GM12878 (cell line): ENCODE data around the gene ABR. TPM values are rescaled to one million over a fixed set of nuclear protein-coding genes. Genes with fewer than 3 reads are reported as not detected.

Experiments
- BACH1 ChIP-seq: fragments of 450-650 bp; IDR thresholded peaks from 2 replicates; pipeline ENCODE4 v1.6.1; 2017; ENCODE audit warnings: mild to moderate bottlenecking, borderline replicate concordance
- CEBPB ChIP-seq, 2 experiments: fragments of 150-350 bp in 1 of 2; IDR thresholded peaks; 2 replicates each; pipeline ENCODE4 v1.6.1; 2012 to 2014; ENCODE audit warnings: low read depth in 2 of 2, low read length in 2 of 2, borderline replicate concordance in 1 of 2, inconsistent platforms in 1 of 2
- EGR1 ChIP-seq, 2 experiments: IDR thresholded peaks; 1 replicate in 1 of 2; 2 replicates in 1 of 2; pipeline ENCODE4 v1.6.1; 2011 to 2012; ENCODE audit warnings: low read depth in 2 of 2, low read length in 2 of 2, borderline replicate concordance in 1 of 2, mild to moderate bottlenecking in 1 of 2, moderate library complexity in 1 of 2
- GATAD2B ChIP-seq: fragments of 450-650 bp; conservative IDR thresholded peaks from 2 replicates; pipeline ENCODE4 v1.6.1; 2017; ENCODE audit warnings: low read depth, mild to moderate bottlenecking, moderate library complexity
- HDAC6 ChIP-seq: fragments of 200-600 bp; sonication (generic); IDR thresholded peaks from one replicate; pipeline ENCODE4 v1.8.0; 2017; ENCODE audit warnings: antibody characterized with exemption; ENCODE audit not compliant: unreplicated experiment
- KAT2A ChIP-seq: conservative IDR thresholded peaks from 2 replicates; pipeline ENCODE4 v1.6.1; 2011; ENCODE audit warnings: low read depth, low read length; ENCODE audit not compliant: control insufficient read depth
- POLR2AphosphoS2 ChIP-seq: IDR thresholded peaks from 2 replicates; pipeline ENCODE4 v1.6.1; 2011; ENCODE audit warnings: low read depth, mild to moderate bottlenecking, low read length, improper control_type of control experiment, moderate library complexity
- RBBP5 ChIP-seq: fragments of 200-600 bp; sonication (generic); conservative IDR thresholded peaks from 2 replicates; pipeline ENCODE4 v1.6.1; 2016
- RELA ChIP-seq: fragments of 450-650 bp; IDR thresholded peaks from 2 replicates; pipeline ENCODE4 v1.8.0; 2014; ENCODE audit warnings: borderline replicate concordance; ENCODE audit not compliant: partially characterized antibody
- TBL1XR1 ChIP-seq: IDR thresholded peaks from 2 replicates; pipeline ENCODE4 v1.6.1; 2012; ENCODE audit warnings: low read depth, low read length, improper control_type of control experiment
- ZNF207 ChIP-seq: fragments of 450-650 bp; IDR thresholded peaks from 2 replicates; pipeline ENCODE4 v1.6.1; 2014; ENCODE audit warnings: antibody characterized with exemption, mild to moderate bottlenecking, borderline replicate concordance
- polyA plus RNA-seq, 11 experiments: library from polyadenylated mRNA; depleted of rRNA in 4 of 11; unstranded in 6 of 11; stranded (reverse) in 5 of 11; fragments of >200 nt; fragmentation: Nextera tagmentation in 4 of 11; fragmentation: Illumina TruSeq in 1 of 11; extraction: Ambion mirVana in 4 of 11; extraction: Trizol in 1 of 11; gene quantifications; 1 replicate in 1 of 11; 2 replicates in 10 of 11; pipeline versions ENCODE4 v1.2.1 to v1.2.3, GENCODE V29; 2011 to 2016; ENCODE audit warnings: inconsistent platforms in 2 of 11, missing spikeins in 2 of 11, low read depth in 1 of 11
- total RNA-seq, 4 experiments: library from RNA; depleted of rRNA in 3 of 4; stranded (reverse); fragments of >200 nt in 3 of 4; fragmentation: Illumina TruSeq in 1 of 4; extraction: Trizol in 1 of 4; gene quantifications; 2 replicates each; pipeline versions ENCODE4 v1.2.1 to v1.2.3, GENCODE V29; 2013 to 2021
- TF ChIP-seq, protein P1 (sequence below): IDR thresholded peaks from 2 replicates; pipeline ENCODE4 v1.6.1; 2012; ENCODE audit warnings: mild to moderate bottlenecking, low read depth, low read length
- TF ChIP-seq, protein P2 (sequence below): IDR thresholded peaks from 2 replicates; pipeline ENCODE4 v1.6.1; 2012; ENCODE audit warnings: improper control_type of control experiment, low read depth, low read length; ENCODE audit not compliant: insufficient replicate concordance
- TF ChIP-seq, protein P3 (sequence below): fragments of 450-650 bp; IDR thresholded peaks from 2 replicates; pipeline ENCODE4 v1.6.1; 2017; ENCODE audit warnings: mild to moderate bottlenecking, moderate library complexity

ABR gene
- total and polyA plus RNA-seq, 10 of the 15 experiments (the other 5 are each of a cell fraction or from before 2014, with no cell fraction given), result 1.4 to 112 (median 30.0) TPM

DNA sequence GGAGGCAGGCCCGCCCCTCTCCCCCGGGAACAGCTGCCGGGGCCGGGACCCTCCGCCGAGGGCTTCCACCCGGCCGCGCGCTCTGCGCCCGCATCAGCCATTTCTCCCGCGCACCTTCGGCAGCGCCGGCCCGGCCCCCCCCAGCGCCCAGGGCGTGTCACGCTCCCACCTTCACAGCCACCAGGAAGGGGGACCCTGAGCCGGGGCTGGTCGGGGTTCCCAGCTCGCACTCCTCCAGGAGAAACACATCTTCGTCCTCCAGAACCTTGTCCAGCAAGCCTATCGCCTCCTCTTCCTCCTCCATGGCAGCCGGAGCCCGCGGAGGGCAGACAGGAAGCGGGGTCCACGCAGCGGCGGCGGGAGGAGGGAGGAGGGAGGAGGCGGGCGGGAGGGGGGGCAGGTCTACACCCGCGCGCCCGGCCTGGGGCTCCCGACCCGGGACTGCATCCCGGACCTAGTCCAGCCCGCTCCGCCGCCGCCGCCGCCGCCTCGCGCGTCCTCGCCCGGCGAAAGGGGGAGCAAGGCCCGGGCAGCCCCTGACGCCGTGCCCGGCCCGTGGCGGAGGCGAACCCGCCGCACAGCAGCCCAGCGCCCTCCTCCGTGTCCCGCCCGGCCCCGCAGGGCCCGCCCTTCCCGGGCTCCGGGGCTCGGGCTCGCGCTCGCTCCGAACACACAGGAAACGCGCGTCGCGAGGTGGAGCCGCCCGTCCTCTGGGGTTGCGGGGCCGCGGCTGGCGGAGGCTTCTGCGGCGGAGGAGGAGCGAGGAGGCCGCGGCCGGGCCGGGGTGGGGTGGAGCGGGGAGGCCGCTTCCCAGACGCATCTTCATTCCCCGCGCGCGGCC lies 70.8 kb downstream of the ABR start (continued):
- TF ChIP-seq, protein P1, sequence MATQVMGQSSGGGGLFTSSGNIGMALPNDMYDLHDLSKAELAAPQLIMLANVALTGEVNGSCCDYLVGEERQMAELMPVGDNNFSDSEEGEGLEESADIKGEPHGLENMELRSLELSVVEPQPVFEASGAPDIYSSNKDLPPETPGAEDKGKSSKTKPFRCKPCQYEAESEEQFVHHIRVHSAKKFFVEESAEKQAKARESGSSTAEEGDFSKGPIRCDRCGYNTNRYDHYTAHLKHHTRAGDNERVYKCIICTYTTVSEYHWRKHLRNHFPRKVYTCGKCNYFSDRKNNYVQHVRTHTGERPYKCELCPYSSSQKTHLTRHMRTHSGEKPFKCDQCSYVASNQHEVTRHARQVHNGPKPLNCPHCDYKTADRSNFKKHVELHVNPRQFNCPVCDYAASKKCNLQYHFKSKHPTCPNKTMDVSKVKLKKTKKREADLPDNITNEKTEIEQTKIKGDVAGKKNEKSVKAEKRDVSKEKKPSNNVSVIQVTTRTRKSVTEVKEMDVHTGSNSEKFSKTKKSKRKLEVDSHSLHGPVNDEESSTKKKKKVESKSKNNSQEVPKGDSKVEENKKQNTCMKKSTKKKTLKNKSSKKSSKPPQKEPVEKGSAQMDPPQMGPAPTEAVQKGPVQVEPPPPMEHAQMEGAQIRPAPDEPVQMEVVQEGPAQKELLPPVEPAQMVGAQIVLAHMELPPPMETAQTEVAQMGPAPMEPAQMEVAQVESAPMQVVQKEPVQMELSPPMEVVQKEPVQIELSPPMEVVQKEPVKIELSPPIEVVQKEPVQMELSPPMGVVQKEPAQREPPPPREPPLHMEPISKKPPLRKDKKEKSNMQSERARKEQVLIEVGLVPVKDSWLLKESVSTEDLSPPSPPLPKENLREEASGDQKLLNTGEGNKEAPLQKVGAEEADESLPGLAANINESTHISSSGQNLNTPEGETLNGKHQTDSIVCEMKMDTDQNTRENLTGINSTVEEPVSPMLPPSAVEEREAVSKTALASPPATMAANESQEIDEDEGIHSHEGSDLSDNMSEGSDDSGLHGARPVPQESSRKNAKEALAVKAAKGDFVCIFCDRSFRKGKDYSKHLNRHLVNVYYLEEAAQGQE, result no peak
- TF ChIP-seq, protein P2, sequence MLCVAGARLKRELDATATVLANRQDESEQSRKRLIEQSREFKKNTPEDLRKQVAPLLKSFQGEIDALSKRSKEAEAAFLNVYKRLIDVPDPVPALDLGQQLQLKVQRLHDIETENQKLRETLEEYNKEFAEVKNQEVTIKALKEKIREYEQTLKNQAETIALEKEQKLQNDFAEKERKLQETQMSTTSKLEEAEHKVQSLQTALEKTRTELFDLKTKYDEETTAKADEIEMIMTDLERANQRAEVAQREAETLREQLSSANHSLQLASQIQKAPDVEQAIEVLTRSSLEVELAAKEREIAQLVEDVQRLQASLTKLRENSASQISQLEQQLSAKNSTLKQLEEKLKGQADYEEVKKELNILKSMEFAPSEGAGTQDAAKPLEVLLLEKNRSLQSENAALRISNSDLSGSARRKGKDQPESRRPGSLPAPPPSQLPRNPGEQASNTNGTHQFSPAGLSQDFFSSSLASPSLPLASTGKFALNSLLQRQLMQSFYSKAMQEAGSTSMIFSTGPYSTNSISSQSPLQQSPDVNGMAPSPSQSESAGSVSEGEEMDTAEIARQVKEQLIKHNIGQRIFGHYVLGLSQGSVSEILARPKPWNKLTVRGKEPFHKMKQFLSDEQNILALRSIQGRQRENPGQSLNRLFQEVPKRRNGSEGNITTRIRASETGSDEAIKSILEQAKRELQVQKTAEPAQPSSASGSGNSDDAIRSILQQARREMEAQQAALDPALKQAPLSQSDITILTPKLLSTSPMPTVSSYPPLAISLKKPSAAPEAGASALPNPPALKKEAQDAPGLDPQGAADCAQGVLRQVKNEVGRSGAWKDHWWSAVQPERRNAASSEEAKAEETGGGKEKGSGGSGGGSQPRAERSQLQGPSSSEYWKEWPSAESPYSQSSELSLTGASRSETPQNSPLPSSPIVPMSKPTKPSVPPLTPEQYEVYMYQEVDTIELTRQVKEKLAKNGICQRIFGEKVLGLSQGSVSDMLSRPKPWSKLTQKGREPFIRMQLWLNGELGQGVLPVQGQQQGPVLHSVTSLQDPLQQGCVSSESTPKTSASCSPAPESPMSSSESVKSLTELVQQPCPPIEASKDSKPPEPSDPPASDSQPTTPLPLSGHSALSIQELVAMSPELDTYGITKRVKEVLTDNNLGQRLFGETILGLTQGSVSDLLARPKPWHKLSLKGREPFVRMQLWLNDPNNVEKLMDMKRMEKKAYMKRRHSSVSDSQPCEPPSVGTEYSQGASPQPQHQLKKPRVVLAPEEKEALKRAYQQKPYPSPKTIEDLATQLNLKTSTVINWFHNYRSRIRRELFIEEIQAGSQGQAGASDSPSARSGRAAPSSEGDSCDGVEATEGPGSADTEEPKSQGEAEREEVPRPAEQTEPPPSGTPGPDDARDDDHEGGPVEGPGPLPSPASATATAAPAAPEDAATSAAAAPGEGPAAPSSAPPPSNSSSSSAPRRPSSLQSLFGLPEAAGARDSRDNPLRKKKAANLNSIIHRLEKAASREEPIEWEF, result no peak
- TF ChIP-seq BACH1 (peak; percentile 52), EGR1 (IDR thresholded peaks at IDR 0.05; ENCODE audit: borderline replicate concordance in 1 of 2, low read depth in 2 of 2, low read length in 2 of 2) (no peak), KAT2A (no peak), POLR2AphosphoS2 (no peak), TBL1XR1 (no peak), GATAD2B (peak; percentile 68; the same call in 1 of the 2 replicates), HDAC6 (no peak), CEBPB (IDR thresholded peaks at IDR 0.05; ENCODE audit: borderline replicate concordance in 1 of 2, low read depth in 2 of 2, low read length in 2 of 2) (no peak), RELA (no peak), ZNF207 (no peak), RBBP5 (no peak)
- TF ChIP-seq, protein P3, sequence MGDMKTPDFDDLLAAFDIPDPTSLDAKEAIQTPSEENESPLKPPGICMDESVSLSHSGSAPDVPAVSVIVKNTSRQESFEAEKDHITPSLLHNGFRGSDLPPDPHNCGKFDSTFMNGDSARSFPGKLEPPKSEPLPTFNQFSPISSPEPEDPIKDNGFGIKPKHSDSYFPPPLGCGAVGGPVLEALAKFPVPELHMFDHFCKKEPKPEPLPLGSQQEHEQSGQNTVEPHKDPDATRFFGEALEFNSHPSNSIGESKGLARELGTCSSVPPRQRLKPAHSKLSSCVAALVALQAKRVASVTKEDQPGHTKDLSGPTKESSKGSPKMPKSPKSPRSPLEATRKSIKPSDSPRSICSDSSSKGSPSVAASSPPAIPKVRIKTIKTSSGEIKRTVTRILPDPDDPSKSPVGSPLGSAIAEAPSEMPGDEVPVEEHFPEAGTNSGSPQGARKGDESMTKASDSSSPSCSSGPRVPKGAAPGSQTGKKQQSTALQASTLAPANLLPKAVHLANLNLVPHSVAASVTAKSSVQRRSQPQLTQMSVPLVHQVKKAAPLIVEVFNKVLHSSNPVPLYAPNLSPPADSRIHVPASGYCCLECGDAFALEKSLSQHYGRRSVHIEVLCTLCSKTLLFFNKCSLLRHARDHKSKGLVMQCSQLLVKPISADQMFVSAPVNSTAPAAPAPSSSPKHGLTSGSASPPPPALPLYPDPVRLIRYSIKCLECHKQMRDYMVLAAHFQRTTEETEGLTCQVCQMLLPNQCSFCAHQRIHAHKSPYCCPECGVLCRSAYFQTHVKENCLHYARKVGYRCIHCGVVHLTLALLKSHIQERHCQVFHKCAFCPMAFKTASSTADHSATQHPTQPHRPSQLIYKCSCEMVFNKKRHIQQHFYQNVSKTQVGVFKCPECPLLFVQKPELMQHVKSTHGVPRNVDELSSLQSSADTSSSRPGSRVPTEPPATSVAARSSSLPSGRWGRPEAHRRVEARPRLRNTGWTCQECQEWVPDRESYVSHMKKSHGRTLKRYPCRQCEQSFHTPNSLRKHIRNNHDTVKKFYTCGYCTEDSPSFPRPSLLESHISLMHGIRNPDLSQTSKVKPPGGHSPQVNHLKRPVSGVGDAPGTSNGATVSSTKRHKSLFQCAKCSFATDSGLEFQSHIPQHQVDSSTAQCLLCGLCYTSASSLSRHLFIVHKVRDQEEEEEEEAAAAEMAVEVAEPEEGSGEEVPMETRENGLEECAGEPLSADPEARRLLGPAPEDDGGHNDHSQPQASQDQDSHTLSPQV, result no peak
